ENCODE measurements around the gene CUX1. TPM values are rescaled to one million over a fixed set of nuclear protein-coding genes. Genes with fewer than 3 reads are reported as not detected.

CUX1 gene
- total and polyA plus RNA-seq, 2 of the 13 experiments (the other 11 are each of a cell fraction or from before 2014, with no cell fraction given): 13.7 to 14.9 TPM

DNA sequence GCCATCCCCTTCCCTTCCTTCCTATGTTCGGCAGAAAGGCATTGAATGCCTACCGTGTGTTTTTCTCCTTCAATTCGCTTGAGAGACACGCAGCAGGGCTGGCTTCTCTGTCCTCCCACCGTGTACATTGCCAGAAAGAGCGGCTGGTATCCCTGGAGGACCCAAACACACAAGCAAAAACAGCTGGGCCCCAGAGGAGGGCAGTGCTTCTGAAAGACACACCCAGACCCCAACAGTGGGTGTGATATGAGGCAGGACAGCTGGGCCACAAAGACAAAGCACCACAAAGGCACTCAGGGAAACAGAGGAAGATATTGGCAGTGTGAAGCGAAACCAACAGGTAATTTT lies 336.1 kb downstream of the CUX1 start (continued):
- TF ChIP-seq ZFP36 (IDR thresholded peaks at IDR 0.05; ENCODE audit: borderline replicate concordance, low read depth, low read length, partially characterized antibody) (no peak), ZNF558 (CRISPR knock-in tag; IDR thresholded peaks at IDR 0.05; ENCODE audit: borderline replicate concordance) (0 out of 2 replicates have a peak, but pooled peaks have one; percentile 9), ATAD3A (CRISPR knock-in tag; IDR thresholded peaks at IDR 0.05) (no peak), ZNF724P (CRISPR knock-in tag; IDR thresholded peaks at IDR 0.05; ENCODE audit: borderline replicate concordance) (no peak), ZNF367 (CRISPR knock-in tag; IDR thresholded peaks at IDR 0.05; ENCODE audit: borderline replicate concordance) (no peak), CBFB (CRISPR knock-in tag; IDR thresholded peaks at IDR 0.05) (no peak), CBX2 (IDR thresholded peaks at IDR 0.05; ENCODE audit: low read depth, low read length) (no peak), CBX2 (CRISPR knock-in tag; IDR thresholded peaks at IDR 0.05; ENCODE audit: low read depth) (no peak), POLR2AphosphoS2 (IDR thresholded peaks at IDR 0.05; ENCODE audit: low read depth, low read length) (no peak), FOXP1 (IDR thresholded peaks at IDR 0.05) (no peak), FOXP1 (CRISPR knock-in tag; IDR thresholded peaks at IDR 0.05) (no peak), ZSCAN29 (CRISPR knock-in tag; conservative IDR thresholded peaks at IDR 0.05) (no peak), ZNF572 (CRISPR knock-in tag; IDR thresholded peaks at IDR 0.05) (no peak), TBL1XR1 (IDR thresholded peaks at IDR 0.05; ENCODE audit: borderline replicate concordance, low read length, partially characterized antibody) (no peak), ZSCAN12 (CRISPR knock-in tag; IDR thresholded peaks at IDR 0.05) (no peak), ATRX (CRISPR knock-in tag; IDR thresholded peaks at IDR 0.05; ENCODE audit: borderline replicate concordance) (no peak), SNRNP70 (IDR thresholded peaks at IDR 0.05; ENCODE audit: low read depth, low read length) (no peak), ZNF7 (CRISPR knock-in tag; IDR thresholded peaks at IDR 0.05) (no peak), XRCC5 (optimal IDR thresholded peaks at IDR 0.05; ENCODE audit: low read length) (no peak), ZNF746 (CRISPR knock-in tag; IDR thresholded peaks at IDR 0.05) (no peak), ZFP1 (CRISPR knock-in tag; IDR thresholded peaks at IDR 0.05) (no peak), HNF4A (CRISPR knock-in tag; IDR thresholded peaks at IDR 0.05) (no peak)
- TF ChIP-seq, protein P1, sequence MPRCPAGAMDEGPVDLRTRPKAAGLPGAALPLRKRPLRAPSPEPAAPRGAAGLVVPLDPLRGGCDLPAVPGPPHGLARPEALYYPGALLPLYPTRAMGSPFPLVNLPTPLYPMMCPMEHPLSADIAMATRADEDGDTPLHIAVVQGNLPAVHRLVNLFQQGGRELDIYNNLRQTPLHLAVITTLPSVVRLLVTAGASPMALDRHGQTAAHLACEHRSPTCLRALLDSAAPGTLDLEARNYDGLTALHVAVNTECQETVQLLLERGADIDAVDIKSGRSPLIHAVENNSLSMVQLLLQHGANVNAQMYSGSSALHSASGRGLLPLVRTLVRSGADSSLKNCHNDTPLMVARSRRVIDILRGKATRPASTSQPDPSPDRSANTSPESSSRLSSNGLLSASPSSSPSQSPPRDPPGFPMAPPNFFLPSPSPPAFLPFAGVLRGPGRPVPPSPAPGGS (CRISPR knock-in tag; IDR thresholded peaks at IDR 0.05): no peak
- TF ChIP-seq, protein P2, sequence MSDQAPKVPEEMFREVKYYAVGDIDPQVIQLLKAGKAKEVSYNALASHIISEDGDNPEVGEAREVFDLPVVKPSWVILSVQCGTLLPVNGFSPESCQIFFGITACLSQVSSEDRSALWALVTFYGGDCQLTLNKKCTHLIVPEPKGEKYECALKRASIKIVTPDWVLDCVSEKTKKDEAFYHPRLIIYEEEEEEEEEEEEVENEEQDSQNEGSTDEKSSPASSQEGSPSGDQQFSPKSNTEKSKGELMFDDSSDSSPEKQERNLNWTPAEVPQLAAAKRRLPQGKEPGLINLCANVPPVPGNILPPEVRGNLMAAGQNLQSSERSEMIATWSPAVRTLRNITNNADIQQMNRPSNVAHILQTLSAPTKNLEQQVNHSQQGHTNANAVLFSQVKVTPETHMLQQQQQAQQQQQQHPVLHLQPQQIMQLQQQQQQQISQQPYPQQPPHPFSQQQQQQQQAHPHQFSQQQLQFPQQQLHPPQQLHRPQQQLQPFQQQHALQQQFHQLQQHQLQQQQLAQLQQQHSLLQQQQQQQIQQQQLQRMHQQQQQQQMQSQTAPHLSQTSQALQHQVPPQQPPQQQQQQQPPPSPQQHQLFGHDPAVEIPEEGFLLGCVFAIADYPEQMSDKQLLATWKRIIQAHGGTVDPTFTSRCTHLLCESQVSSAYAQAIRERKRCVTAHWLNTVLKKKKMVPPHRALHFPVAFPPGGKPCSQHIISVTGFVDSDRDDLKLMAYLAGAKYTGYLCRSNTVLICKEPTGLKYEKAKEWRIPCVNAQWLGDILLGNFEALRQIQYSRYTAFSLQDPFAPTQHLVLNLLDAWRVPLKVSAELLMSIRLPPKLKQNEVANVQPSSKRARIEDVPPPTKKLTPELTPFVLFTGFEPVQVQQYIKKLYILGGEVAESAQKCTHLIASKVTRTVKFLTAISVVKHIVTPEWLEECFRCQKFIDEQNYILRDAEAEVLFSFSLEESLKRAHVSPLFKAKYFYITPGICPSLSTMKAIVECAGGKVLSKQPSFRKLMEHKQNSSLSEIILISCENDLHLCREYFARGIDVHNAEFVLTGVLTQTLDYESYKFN (CRISPR knock-in tag; conservative IDR thresholded peaks at IDR 0.05): no peak
- TF ChIP-seq, protein P3, sequence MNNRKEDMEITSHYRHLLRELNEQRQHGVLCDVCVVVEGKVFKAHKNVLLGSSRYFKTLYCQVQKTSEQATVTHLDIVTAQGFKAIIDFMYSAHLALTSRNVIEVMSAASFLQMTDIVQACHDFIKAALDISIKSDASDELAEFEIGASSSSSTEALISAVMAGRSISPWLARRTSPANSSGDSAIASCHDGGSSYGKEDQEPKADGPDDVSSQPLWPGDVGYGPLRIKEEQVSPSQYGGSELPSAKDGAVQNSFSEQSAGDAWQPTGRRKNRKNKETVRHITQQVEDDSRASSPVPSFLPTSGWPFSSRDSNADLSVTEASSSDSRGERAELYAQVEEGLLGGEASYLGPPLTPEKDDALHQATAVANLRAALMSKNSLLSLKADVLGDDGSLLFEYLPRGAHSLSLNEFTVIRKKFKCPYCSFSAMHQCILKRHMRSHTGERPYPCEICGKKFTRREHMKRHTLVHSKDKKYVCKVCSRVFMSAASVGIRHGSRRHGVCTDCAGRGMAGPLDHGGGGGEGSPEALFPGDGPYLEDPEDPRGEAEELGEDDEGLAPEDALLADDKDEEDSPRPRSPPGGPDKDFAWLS (CRISPR knock-in tag; IDR thresholded peaks at IDR 0.05; ENCODE audit: borderline replicate concordance): no peak
- TF ChIP-seq, protein P4, sequence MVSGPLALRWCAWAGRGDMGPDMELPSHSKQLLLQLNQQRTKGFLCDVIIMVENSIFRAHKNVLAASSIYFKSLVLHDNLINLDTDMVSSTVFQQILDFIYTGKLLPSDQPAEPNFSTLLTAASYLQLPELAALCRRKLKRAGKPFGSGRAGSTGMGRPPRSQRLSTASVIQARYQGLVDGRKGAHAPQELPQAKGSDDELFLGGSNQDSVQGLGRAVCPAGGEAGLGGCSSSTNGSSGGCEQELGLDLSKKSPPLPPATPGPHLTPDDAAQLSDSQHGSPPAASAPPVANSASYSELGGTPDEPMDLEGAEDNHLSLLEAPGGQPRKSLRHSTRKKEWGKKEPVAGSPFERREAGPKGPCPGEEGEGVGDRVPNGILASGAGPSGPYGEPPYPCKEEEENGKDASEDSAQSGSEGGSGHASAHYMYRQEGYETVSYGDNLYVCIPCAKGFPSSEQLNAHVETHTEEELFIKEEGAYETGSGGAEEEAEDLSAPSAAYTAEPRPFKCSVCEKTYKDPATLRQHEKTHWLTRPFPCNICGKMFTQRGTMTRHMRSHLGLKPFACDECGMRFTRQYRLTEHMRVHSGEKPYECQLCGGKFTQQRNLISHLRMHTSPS (CRISPR knock-in tag; IDR thresholded peaks at IDR 0.05; ENCODE audit: low read depth): no peak
